Renal pelvis (tissue), 12 donors: ENCODE data around the gene RNF144A. TPM values are rescaled to one million over a fixed set of nuclear protein-coding genes. Genes with fewer than 3 reads are reported as not detected.

Experiments used
- DNase-seq: peaks from one replicate; pipeline ENCODE4 v3.0.0-alpha.2; 2013
- long read RNA-seq, 16 experiments: transcript quantifications; one replicate each; lab custom pipeline, GENCODE V29; 2026
- polyA plus RNA-seq, 3 donors: library from polyadenylated mRNA; unstranded; fragments of 120-200 nt; gene quantifications; one replicate each; pipeline ENCODE4 v1.2.1, GENCODE V29; 2013; ENCODE audit not compliant: insufficient read length in 3 of 3

Gene RNF144A
- polyA plus RNA-seq, result 10 to 100 TPM; 53.1 to 57.7 (median 55.4) TPM
- long read RNA-seq, donor 1, full-length matches to known transcripts, result 9 of 9 reads
- long read RNA-seq, donor 1, partial matches to known transcripts, result 0 of 9 reads
- long read RNA-seq, donor 1, other reads (novel, unspliced or antisense), result 0 of 9 reads
- long read RNA-seq, donor 2, full-length matches to known transcripts, result 10 of 10 reads
- long read RNA-seq, donor 2, partial matches to known transcripts, result 0 of 10 reads
- long read RNA-seq, donor 2, other reads (novel, unspliced or antisense), result 0 of 10 reads
- long read RNA-seq, donor 3, full-length matches to known transcripts, result 14 of 14 reads
- long read RNA-seq, donor 3, partial matches to known transcripts, result 0 of 14 reads
- long read RNA-seq, donor 3, other reads (novel, unspliced or antisense), result 0 of 14 reads
- long read RNA-seq, donor 4, full-length matches to known transcripts, result 5 of 5 reads
- long read RNA-seq, donor 4, partial matches to known transcripts, result 0 of 5 reads
- long read RNA-seq, donor 4, other reads (novel, unspliced or antisense), result 0 of 5 reads
- long read RNA-seq, donor 5, full-length matches to known transcripts, result 4 of 4 reads
- long read RNA-seq, donor 5, partial matches to known transcripts, result 0 of 4 reads
- long read RNA-seq, donor 5, other reads (novel, unspliced or antisense), result 0 of 4 reads
- long read RNA-seq, donor 6, full-length matches to known transcripts, result 7 of 7 reads
- long read RNA-seq, donor 6, partial matches to known transcripts, result 0 of 7 reads
- long read RNA-seq, donor 6, other reads (novel, unspliced or antisense), result 0 of 7 reads
- long read RNA-seq, donor 7, full-length matches to known transcripts, result 12 of 12 reads
- long read RNA-seq, donor 7, partial matches to known transcripts, result 0 of 12 reads
- long read RNA-seq, donor 7, other reads (novel, unspliced or antisense), result 0 of 12 reads
- long read RNA-seq, donor 8, full-length matches to known transcripts, result 7 of 7 reads
- long read RNA-seq, donor 8, partial matches to known transcripts, result 0 of 7 reads
- long read RNA-seq, donor 8, other reads (novel, unspliced or antisense), result 0 of 7 reads
- long read RNA-seq, donor 9, full-length matches to known transcripts, result 6 of 6 reads
- long read RNA-seq, donor 9, partial matches to known transcripts, result 0 of 6 reads
- long read RNA-seq, donor 9, other reads (novel, unspliced or antisense), result 0 of 6 reads
- long read RNA-seq, donor 10, full-length matches to known transcripts, result 13 of 24 reads
- long read RNA-seq, donor 10, partial matches to known transcripts, result 11 of 24 reads
- long read RNA-seq, donor 10, other reads (novel, unspliced or antisense), result 0 of 24 reads
- long read RNA-seq, donor 11, full-length matches to known transcripts, result 9 of 9 reads
- long read RNA-seq, donor 11, partial matches to known transcripts, result 0 of 9 reads
- long read RNA-seq, donor 11, other reads (novel, unspliced or antisense), result 0 of 9 reads
- long read RNA-seq, donor 12, full-length matches to known transcripts, result 12 of 12 reads
- long read RNA-seq, donor 12, partial matches to known transcripts, result 0 of 12 reads
- long read RNA-seq, donor 12, other reads (novel, unspliced or antisense), result 0 of 12 reads
- long read RNA-seq, donor 13, full-length matches to known transcripts, result 6 of 6 reads
- long read RNA-seq, donor 13, partial matches to known transcripts, result 0 of 6 reads
- long read RNA-seq, donor 13, other reads (novel, unspliced or antisense), result 0 of 6 reads
- long read RNA-seq, donor 14, result 0 reads
- long read RNA-seq, donor 15, full-length matches to known transcripts, result 8 of 8 reads
- long read RNA-seq, donor 15, partial matches to known transcripts, result 0 of 8 reads
- long read RNA-seq, donor 15, other reads (novel, unspliced or antisense), result 0 of 8 reads
- long read RNA-seq, donor 16, full-length matches to known transcripts, result 9 of 9 reads
- long read RNA-seq, donor 16, partial matches to known transcripts, result 0 of 9 reads
- long read RNA-seq, donor 16, other reads (novel, unspliced or antisense), result 0 of 9 reads

- peak; percentile 69 for DNase-seq
Measured at GRCh38 chr2:6917071-6917760, at the start of gene RNF144A. Gene RNF144A (plus strand): TSS chr2:6917412. CDS start chr2:6996927, 79,515 bp downstream.

DNA sequence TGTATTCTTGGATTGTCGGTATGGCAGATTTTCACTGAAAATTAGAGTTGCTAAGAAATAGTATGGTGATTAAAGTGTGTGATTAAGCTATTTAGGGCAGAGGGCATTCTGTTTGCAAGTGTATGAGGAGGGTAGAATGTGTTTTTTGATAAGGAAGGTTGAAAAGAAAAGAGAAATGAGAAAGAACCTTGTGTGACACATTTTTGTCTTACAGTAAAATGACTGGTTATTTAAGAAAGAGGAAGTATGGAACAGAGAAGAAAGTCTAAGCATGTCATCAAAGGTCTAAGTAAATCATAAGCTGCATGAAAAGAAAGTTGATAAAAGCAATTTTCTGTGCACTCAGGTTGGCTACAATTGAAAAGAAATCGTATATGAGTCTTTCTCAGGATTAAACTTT lies 44.8 kb upstream of the RNF144A start:
- no peak for DNase-seq

DNA sequence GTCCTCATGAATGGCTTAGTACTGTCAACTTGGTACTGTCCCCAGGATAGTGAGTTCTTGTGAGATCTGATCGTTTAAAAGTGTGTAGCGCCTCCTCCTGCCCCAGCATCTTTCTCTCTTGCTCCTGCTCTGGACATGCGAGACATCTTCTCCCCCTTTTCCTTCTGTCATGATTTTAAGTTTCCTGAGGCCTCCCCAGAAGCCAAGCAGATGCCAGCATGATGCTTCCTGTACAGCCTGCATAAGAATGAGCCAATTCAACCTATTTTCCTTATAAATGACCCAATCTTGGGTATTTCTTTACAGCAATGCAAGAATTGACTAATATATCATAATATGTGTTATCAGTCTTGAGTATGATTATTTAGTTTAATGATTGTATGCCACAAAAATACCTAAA lies 43.2 kb upstream of the RNF144A start:
- no peak for DNase-seq

DNA sequence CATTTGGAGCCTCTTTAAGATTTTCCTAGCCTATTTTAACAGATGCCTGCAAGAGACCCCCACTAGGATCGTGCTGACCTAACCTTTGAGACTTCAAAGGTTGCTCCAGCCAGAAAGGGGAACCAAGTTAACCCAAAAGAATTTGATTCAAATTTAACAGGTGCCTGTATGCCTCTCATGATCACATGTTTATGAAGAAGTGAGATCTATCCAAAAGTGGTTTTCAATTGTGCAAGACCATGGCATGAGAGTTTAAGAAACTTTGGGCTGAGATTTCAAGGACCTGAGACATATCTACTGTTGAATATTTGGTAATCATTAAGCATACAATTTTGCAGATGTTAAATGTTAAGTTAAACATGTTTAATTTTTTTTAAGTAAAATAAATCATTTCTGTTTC lies 40.9 kb upstream of the RNF144A start:
- DNase-seq, result no peak

DNA sequence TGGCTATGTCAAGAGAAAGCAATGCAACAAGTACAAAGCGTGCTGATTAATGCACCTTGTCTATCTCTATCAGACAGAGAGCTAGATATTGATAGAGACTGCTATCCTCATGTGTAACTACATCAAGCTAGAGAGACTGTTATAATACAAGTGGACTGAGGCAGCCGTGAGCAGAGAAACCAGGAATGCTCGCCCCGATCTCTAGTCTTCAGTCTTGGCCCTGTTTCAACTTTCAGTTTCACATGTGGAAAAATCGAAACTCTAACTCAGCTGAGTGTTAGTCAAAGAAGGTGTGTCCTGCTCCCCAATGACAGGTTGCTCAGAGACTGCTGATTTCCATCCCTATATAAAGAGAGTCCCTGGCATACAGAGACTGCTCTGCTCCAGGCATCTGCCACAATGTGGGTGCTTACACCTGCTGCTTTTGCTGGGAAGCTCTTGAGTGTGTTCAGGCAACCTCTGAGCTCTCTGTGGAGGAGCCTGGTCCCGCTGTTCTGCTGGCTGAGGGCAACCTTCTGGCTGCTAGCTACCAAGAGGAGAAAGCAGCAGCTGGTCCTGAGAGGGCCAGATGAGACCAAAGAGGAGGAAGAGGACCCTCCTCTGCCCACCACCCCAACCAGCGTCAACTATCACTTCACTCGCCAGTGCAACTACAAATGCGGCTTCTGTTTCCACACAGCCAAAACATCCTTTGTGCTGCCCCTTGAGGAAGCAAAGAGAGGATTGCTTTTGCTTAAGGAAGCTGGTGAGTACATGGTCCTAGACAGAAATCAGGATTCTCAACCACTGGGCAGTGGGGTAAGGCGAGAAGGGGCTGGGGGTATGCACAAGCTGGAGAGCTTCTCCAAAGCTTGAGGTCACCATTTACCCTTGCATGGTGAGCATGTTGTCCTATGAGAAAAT lies 39.6 kb upstream of the RNF144A start, which contains the start of gene RSAD2:
Gene RSAD2, plus strand, starts transcription at position 376 of the 903 bp plus-strand sequence. Its CDS starts 24 bp downstream, at position 400.
- no peak for DNase-seq

DNA sequence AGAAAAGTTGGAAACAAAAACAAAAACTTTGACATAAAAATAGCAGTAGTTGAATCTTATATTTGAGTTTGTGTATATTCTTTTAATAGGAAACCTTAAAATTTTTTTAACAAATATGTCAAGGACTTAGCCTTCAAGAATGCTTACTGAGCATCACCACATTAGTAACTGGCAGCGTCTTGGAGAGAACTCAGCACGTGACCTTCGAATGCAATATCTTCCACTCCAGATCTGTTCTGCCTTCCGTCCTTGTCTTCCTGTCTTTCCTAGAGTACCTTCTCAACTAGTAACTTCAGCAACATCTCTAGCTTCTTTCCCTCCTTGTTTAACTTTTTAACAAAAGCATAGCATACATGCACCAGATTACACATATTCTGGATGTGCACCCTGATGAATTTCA lies 38.7 kb upstream of the RNF144A start:
- no peak for DNase-seq

- DNase-seq, result no peak
Measured at GRCh38 chr2:6879011-6879410, 38.2 kb upstream of the RNF144A start.

- no peak for DNase-seq
Measured at GRCh38 chr2:6880200-6880733, 36.9 kb upstream of the RNF144A start.

- DNase-seq, result no peak
Measured at GRCh38 chr2:6881046-6881445, 36.2 kb upstream of the RNF144A start.

DNA sequence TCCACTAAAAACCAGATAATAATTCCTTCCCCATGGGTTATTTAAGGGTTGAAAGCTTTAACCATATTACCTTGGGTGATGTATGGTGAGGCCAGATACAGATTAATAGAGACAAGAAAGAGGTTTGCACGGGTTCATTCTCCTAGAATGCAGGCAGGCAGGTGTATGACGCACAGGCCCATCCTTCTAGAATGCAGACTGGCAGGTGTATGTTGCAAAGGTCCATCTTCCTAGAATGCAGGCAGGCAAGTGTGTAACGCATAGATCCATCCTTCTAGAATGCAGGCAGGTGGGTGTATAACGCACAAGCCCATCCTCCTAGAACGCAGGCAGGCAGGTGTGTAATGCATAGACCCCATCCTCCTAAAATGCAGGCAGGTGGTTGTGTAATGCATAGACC lies 35.7 kb upstream of the RNF144A start:
- DNase-seq, result no peak

DNA sequence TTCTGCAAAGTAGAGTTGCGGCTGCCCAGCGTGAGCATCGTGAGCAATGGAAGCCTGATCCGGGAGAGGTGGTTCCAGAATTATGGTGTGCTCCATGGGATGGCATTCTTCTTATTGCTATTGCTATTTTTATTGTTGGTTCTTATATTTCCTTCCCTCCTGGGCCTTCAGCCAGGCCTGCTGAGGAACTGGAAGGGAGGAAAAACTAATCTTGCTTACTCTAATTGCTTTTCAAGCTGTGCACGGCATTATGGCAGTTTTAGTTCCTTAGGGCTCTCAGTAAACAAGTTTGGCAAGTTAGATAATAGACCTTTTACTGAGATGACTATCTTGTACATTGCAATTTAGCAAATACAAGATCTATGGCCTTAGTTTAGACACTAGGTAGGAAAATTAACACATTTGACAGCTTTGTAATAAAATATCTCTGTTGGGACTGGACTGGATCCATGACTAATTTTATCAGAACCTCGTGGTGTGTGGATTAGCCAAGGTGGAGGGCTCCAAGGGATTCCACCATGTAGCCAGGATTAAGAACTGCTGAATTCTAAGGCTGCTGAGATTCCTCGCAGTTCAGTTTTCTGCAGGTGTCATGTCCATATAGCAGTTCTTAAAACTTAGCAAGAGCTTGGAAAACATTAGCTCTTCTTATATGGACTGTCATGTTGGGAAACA lies 33.6 kb upstream of the RNF144A start:
- peak; percentile 28 for DNase-seq

GRCh38 chr2:6885551-6885950 lies 31.7 kb upstream of the RNF144A start:
- no peak for DNase-seq

- no peak for DNase-seq
Measured at GRCh38 chr2:6885968-6886367, 31.2 kb upstream of the RNF144A start.

DNA sequence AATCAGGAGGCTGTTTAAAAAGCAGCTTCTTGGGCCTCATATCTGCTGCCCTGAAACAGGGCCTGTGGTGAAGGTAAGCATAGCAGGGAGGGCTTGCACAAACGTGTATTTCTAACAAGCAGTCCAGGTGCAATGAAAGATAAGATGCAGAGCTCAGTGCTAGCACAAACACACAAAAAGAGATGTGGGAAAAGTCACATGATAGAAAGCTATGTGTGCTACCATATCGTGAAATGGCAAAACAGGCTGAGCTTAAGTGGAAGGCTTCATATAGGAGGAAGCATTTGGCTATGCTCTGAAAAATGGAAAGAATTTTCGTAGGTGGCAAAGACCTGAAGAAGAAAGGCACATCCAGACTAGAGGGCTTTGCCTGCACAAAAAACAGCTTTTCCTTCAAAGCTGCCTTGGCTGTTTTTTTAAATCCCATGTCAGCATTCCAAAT lies 29.4 kb upstream of the RNF144A start:
- no peak for DNase-seq

DNA sequence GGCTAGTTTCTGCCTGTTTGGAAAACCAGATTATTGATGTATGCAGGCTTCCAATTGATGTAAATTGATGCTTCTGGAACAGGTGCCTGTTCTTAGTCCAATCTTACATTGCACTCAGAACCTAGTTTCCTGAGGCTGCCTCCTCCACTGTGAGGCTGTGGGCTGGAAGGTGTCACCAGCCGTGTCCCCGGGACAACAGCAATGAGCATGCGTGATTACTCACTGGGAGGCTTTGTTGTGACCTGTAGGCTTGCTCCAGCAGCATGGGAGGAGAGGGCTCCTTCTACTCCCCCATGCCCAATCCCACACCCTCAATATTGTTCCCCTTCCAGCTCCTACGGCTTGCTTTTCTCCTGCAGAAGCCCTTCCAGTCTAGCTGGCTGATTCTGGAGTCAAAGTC lies 28.5 kb upstream of the RNF144A start:
- DNase-seq, result no peak

GRCh38 chr2:6893876-6894482 lies 23.2 kb upstream of the RNF144A start:
- no peak for DNase-seq
